T-helper 1 cell (primary cell): ENCODE results near the gene SLC45A2.

Experiments used
- DNase-seq, 5 donors: peaks; one replicate each; pipeline ENCODE4 v3.0.0-alpha.2; 2012 to 2020

Gene SLC45A2

DNA sequence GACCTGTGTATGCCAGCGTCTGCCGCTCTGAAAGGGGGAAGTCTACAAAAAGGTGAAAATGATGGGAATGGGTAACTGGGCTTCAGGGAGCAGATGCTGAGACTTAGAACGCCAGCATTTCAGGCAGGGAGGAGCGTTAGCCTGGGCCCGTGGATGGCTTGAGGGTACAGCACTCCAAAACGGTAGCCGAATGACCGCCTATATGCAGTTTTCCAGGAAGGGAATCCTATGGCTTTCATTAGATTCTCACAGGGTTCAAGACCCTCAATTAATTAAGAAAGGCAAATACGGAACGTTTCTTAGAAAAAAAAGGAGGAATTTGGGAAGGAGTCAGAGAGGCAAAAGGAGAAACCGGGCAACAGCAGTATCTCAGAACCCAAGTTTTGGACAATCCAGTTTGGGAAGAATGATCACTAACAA is 22.7 kb upstream of the SLC45A2 start:
- DNase-seq: no peak

GRCh38 chr5:34005681-34006080 is 21.2 kb upstream of the SLC45A2 start:
- no peak for DNase-seq

- DNase-seq: no peak
These were observed 20.7 kb upstream of the SLC45A2 start for GRCh38 chr5:34005211-34005610.

DNA sequence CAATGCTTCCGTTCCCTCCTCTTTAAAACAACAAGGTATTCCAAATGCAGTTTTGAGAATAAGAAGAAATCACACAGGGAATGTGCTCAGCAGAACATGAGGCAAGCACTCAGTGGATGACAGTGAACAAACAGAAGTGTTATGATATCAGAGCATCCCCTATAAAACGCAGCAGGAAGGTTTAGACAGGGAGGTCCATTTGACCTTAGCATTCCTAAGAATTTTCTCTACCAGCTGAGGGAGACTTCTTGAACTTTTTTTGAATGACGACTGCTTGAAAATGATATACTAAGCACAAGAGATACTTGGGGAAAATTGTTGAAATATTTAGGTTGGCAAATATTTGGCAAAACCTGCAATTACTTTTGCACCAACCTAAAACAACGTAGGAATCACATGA is 19.4 kb upstream of the SLC45A2 start:
- DNase-seq: no peak

DNA sequence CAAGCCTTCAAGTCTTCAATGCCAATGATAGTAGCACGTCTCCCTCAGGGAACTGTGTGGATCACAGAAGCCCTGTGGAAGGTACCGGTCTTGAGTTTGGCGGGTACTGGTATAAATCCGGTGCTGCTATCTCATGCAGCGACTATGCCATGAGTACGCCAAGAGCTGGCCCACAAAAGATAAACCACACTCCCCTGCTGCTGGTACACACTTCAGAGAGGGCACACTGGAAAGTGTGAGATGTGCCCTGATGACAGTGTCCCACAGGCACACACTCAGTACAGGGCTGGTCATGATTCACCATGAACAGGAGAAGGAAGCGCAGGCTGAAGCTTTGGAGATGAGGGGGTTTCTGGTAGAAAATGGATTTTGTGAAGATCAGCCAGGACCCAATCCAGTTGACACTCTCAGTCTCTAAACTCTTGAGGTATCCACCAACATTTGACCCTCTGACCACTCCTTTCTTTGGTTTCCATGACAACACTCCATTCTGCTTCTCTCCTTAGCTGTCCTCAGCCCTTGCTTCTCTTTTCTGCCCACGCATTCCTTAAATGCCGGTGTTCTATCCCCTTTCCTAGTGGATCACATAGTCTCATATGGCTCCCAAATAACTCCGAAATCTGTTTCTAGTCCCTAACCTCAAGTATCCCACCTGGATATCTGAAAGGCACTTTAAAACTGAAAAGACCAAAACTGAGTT is 18.3 kb upstream of the SLC45A2 start:
- no peak for DNase-seq

GRCh38 chr5:34001241-34001841 is 16.8 kb upstream of the SLC45A2 start:
- no peak for DNase-seq

DNA sequence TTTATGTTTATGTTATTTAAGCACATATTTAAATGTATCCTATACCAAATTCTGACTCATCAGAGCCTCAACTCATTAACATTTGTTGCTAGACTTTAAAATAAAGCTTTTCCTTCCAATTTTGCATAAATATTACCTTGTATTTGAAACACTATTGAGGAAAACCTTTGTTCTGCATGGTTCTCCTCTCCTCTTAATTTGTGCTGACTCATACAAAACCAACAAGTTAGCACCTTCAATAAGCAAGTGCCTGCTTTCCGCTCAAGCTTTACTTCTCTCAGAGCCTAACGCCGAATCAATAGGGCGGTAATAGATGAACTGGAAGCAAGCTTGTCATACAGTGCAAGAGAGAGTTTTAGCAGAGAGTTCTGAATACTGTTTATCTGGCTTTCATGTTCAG is 15.5 kb upstream of the SLC45A2 start:
- DNase-seq: no peak

GRCh38 chr5:33997331-33997983 is 13.0 kb upstream of the SLC45A2 start:
- peak in 1 of 5 donors; percentile 56 for DNase-seq

DNA sequence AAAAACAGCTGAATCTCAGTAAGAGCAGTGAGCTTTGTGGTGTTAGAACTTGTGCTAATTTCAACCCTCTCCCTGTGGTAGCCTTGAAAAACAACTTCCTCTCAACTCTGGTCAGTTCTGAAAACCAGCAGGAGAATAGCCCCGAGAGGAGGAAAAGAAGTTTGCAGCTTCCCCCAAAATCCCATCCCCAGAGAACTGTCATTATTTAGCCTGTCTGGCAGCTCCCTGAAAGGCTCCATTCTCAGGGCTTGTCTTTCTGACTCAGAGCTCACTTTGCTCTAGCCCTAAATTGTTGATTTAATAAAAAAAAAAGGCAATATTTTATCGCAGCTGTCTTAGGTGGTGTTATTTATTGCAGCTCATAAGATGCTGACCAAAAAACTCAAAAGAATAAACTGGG is 11.4 kb upstream of the SLC45A2 start:
- DNase-seq: no peak

DNA sequence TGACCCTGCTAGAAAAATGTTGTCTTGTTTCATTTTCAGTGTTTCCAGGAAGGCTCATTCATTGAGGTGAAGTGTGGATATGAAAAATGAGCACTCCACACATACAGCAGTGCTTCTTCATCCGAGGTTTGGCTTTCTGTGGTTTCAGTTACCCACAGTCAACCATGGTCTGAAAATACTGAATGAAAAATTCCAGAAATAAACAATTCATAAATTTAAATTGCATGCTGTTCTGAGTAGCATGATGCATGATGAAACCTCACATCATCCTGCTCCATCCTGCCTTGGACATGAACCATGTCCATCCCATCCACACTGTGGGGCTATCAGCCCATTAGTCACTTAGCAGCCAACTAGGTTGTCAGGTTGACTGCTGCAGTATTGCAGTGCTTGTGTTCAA is 10.4 kb upstream of the SLC45A2 start:
- DNase-seq: peak in 1 of 5 donors; percentile 62

GRCh38 chr5:33992864-33993263 is 8.4 kb upstream of the SLC45A2 start:
- DNase-seq: no peak

- DNase-seq: no peak
These were observed 954 bp upstream of the SLC45A2 start for GRCh38 chr5:33985447-33985846.

GRCh38 chr5:33984178-33984577 is 315 bp downstream of the SLC45A2 start:
- no peak for DNase-seq

DNA sequence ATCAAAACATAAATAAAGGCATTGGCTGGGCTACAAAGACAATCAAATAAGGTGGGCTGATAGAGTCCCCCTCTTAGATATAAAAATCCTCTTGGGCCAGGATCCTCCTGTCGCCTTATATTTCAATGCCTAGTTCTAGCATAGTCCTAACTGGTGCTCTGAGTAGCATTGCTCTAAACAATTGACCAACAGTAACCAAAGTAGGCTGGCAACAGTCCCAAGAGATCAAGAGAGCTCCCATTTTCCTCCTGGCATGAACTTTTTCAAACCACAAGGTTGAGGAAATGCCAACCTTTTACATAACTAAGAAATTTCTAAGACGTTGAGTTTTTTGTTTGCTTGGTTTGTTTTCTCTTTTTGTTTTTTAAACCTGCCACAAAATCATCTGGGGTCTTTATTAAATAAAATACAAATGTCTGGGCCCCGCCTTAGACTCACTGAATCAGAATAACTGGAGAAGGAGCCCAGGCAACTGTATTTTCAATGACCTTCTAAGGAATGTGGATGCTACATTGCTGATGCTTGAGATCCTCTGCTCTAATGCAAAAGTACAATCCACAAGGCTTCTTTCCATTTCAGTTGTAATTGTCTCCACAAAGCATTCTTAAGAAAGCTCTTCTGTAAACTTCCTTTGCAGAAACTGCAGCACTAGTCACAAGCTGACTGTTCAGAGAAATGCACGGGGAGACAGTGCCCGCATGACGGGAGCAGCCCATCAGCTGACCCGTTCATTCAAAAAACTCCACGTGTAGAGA is 2.9 kb downstream of the SLC45A2 start:
- DNase-seq: no peak

GRCh38 chr5:33980030-33980429 is 4.5 kb downstream of the SLC45A2 start:
- no peak for DNase-seq

- DNase-seq: no peak
These were observed 6.2 kb downstream of the SLC45A2 start for GRCh38 chr5:33978306-33978705.

DNA sequence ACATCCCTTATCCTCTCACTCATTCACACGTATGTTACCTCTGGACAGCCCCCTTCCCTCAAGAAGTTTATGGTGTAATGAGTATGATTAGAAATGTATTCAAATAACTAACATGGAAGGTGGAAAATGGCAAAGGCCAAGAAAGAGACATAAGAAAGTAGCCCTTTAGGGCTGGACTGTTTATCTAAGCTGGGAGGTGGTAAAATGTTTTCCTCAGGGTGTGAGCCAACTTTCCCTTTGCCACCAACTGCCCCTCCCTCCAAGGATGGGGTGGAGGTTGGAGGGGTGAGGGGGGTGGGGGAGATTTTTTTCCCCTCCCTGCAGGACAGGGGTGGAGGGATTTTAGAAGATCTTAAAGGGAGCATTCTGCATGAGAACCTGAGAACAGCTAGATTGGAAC is 8.2 kb downstream of the SLC45A2 start:
- DNase-seq: no peak

DNA sequence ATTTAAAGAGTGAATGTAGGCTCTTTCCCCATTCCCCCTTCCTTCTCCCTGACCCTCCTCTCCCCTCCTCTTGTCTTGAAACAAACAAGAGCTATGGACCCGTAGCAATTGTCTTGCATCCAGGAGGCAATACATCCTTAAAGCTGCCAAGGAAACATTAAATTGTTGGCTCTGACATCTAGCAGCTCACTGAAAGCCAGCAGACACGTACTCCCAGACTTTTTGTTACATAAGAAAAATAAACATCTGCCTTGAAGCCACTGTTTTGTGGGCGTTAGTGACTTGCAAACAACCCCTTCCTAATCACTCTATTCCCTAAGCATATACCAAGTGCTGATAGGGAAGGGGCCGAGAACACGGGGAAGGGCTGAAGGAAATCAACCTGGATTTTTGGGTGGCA is 8.6 kb downstream of the SLC45A2 start:
- no peak for DNase-seq

DNA sequence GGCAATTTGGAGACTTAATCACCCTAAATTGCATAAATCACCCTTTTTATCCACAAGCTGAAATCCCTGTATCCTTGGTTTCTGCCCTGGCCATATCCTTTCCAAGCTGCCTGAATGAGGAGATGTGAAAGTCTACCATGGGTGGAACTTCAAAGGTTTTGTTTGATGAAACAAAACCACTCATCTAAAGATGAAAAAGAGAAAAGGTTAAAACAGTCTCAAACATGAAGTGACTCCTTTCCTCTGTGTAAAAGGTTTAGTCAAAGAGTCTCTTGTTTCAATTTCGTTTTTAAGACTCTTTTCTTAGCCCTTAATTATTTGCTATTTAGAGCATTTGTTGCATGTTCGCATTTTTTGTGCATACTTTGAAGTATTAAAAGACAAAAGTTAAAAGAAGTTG is 11.2 kb downstream of the SLC45A2 start:
- peak in 1 of 5 donors; percentile 10 for DNase-seq

- DNase-seq: peak in 1 of 5 donors; percentile 11
These were observed 14.7 kb downstream of the SLC45A2 start for GRCh38 chr5:33969572-33970452.

- DNase-seq: no peak
These were observed 16.1 kb downstream of the SLC45A2 start for GRCh38 chr5:33968211-33969005.

DNA sequence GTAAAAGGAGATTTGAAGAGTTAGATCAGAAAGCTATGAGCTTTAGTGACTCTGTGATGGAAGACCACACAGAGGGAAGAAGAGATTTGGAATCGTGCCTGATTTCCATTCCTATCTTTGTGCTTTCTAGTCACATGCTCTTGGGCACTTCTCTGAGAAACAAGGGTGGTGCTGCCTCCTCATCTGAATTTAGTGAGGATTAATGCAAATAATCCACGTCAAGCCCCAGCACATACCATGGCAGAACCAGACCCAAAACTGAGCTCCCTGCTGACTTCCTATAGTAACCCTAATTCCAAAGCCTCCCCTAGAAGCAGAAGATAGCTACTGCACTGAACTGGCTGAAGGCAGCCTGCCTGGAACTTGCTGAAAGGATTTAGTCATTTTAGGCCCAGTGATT is 17.7 kb downstream of the SLC45A2 start:
- no peak for DNase-seq
